GM12872 (cell line): ENCODE data around the gene FAM131B.

Experiments used
- TF ChIP-seq, protein P1 (sequence below): IDR thresholded peaks from 3 replicates; pipeline ENCODE4 v1.5.1; 2011; ENCODE audit warnings: low read depth, mild to moderate bottlenecking, low read length, moderate library complexity; ENCODE audit not compliant: insufficient read depth

FAM131B gene

DNA sequence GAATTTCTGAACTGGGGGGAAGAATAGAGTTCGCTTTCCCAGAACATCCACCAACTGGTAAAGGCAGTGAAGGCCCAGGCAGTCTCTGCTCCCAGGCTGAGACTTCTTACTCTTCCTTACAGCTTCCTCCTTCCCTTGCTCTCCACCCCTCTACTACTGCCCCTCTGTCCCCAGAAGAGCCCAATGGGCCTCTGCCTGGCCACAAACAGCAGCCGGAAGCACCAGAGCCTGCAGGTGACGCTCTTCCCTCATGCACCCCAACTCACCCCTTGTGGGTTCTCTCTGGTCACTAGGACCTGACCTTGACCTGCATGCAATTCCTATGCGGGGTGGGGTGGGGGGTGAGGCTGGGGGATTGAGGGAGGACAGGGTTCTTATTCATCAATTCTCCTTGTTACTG is 16.5 kb downstream of the FAM131B start:
- TF ChIP-seq, protein P1, sequence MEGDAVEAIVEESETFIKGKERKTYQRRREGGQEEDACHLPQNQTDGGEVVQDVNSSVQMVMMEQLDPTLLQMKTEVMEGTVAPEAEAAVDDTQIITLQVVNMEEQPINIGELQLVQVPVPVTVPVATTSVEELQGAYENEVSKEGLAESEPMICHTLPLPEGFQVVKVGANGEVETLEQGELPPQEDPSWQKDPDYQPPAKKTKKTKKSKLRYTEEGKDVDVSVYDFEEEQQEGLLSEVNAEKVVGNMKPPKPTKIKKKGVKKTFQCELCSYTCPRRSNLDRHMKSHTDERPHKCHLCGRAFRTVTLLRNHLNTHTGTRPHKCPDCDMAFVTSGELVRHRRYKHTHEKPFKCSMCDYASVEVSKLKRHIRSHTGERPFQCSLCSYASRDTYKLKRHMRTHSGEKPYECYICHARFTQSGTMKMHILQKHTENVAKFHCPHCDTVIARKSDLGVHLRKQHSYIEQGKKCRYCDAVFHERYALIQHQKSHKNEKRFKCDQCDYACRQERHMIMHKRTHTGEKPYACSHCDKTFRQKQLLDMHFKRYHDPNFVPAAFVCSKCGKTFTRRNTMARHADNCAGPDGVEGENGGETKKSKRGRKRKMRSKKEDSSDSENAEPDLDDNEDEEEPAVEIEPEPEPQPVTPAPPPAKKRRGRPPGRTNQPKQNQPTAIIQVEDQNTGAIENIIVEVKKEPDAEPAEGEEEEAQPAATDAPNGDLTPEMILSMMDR, result no peak

DNA sequence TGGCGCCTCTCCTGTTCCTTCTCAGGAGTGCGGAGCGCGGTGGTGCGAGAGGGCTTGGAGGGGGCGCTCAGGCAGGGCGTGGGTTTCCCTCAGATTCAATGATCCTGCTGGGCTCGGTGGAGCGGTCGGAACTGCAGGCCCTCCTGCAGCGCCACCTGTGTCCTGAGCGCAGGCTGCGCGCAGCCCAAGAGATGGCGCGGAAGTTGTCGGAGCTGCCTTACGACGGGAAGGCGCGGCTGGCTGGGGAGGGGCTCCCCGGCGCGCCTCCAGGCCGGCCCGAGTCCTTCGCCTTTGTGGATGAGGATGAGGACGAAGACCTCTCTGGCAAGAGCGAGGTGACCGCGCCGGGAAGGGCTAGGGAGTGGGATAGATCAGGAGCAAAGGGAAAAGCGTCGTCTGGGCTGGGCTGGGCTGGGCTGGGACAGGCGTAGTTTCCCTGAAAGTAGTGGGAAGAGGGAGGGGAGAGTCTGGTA is 17.0 kb downstream of the FAM131B start:
- TF ChIP-seq, protein P1, result peak; percentile 51; the same call in 2 of the 3 replicates

DNA sequence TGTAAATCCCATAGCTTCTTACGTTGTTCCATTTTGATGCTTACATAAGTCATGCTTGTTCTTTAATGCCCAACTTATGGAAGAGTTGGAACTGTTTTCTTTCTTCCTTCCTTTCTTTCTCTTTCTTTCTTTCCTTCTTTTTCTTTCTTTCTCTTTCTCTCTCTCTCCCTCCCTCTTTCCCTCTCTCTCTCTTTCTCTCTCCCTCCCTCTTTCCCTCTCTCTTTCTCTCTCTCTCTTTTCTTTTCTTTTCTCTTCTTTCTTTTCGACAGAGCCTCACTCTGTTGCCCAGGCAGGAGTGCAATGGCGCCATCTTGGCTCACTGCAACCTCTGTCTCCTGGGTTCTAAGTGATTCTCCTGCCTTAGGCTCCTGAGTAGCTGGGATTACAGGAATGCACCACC is 18.9 kb downstream of the FAM131B start:
- TF ChIP-seq, protein P1, result no peak

DNA sequence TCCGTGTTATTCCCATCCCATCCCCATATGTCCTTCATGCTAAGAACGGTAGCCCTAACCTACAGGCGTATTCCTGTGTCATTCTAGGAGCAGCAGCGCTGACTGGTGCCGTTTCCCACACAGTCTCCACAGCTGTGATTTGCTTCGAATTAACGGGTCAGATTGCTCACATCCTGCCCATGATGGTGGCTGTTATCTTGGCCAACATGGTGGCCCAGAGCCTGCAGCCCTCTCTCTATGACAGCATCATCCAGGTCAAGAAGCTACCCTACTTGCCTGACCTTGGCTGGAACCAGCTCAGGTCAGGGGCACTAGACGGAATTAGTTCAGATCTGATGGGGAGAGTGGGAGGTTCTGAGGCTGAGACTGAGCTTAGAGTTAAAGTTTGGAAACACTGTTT is 20.7 kb downstream of the FAM131B start:
- TF ChIP-seq, protein P1, result no peak

DNA sequence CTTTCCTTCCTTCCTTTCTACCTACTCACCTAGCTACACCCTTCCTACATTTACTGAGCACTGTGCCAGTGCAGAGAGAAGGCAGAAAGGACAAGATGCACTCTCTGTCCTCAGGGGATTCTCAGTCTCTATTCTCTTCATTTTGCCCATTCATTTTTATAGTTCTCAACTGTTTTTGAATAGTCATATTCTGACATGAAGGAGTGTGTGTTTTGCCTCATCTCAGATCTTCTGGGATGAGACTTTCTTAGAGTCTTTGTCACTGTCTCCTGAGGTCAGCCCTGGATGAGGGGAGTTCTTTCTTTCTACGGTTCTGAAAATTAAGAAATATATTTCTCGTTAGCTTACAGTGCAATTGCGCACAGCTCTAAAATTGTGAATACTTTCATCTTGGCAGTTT is 25.3 kb downstream of the FAM131B start:
- TF ChIP-seq, protein P1, result no peak

DNA sequence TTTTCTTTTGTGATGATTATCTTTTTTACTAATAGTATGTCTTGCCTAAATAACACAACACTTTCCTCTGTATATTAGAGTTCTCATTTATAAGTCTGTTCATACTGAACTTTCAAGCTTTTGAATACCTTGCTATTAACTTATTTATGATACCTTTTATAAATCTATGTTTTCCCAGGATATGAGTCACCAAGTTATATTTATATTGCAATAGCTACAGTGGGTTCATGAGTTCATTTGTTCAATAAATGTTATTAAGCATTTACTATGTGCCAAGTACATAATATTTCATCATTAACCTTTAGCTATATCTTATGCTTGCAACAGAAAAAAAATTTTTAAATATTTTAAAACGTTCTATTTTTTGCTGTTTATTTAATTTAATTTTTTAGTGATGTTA is 28.3 kb downstream of the FAM131B start:
- TF ChIP-seq, protein P1, result no peak

DNA sequence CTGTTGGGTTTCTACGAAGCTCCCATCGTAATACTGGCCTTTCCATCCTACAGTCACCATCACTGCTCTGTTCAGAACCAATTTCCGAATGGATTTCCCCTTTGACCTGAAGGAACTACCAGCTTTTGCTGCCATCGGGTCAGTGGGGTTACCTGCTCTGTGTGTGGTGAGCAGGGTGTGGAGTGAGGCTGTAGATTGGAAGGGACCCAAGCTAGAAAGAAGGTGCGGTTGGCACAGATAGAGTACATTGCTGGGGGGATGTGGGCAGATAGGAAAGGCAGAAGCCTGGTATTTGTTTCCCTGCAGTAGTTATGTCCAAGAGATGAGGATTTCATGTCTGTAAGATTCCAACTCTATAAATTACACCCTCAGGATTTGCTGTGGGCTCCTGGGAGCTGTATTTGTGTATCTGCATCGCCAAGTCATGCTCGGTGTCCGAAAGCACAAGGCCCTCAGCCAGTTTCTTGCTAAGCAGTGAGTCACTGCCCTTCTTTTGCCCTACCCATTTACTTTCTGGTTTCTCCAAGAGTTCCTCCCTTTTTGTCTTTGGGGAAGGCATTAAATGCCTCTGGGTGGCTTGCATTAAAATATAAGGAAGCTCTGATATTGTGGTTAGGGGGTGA is 31.2 kb downstream of the FAM131B start:
- TF ChIP-seq, protein P1, result no peak
